Activated CD4-positive, alpha-beta T cell treated with anti-CD3 and anti-CD28 coated beads, Interleukin-2, amount 50 U/mL, for 4 hours (primary cell): ENCODE data around the gene KATNAL2.

ENCODE experiments used
- DNase-seq, 2 experiments: peaks; one replicate each; pipeline ENCODE4 v3.0.0-alpha.2; 2020

The KATNAL2 gene

DNA sequence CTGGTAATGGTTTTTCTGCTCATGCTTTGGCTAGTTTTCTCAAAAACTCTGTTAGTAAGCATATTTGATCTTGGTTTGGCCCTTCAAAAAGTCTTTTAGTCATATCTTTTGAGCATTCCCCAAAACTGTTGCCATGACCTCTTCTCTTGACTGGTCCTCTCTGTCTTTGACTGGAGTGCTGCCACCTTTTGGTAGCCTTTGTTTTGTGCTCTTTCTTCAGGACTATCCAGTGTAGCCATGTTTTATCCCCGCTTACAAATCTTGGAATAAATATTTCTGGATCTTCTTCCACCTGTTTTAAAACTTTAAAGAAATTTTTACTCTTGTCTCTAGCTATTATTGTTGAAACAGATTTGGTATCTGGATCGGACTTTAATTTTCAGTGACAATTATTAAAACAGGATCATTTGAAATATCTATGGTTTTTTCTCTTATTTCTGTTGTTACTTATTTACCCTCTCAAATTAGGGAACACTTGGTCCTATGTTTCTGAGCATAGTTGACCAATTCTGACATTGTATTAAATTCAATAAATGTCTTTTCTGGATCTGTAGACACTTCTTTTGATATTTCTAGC is 119.0 kb downstream of the KATNAL2 start:
- DNase-seq = no peak

DNA sequence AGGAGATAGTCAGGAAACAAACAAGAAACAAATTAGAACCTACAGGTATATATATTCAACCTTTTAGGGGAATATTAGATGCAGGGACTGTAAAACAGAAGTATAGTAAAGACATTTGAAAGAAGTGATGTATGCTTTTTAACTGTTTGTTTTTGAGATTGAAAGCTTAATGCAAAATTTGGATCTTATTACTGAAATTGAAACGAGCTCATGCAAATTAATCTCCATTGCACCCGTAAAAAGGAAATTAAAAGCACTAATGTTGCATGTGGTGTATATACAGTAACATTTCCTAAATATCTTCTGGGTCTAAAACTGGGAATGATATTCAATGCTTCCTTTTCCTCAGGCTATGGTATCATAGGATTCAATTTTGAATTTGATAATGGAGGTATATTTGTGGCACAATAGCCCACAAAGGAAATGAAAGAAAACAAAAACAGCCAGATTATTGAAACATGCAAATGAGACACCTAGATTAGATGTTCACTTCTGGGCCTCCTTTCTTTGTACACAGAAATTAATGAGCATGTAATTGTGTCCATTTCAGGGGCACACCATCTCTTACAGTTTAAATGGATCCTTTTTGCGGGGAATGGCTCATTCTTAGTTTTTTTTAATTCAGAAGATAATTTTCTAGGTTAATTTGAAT is 119.7 kb downstream of the KATNAL2 start:
- no peak for DNase-seq

DNA sequence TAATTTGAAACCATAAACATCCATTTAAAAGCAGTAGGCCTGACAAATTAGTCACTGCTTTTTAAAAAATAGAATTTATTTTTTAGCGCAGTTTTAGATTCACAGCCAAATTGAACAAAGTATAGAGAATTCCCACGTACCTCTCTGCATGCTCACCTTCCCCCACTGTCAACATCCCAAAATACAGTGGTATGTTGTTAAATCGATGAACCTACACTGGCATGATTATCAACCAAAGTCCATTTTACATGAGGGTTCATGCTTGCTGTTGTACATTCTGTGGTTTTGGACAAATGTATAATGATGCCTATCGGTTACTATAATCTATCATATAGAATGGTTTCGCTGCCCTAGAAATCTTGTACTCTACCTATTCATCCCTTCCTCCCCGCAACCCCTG is 123.6 kb downstream of the KATNAL2 start:
- no peak for DNase-seq

DNA sequence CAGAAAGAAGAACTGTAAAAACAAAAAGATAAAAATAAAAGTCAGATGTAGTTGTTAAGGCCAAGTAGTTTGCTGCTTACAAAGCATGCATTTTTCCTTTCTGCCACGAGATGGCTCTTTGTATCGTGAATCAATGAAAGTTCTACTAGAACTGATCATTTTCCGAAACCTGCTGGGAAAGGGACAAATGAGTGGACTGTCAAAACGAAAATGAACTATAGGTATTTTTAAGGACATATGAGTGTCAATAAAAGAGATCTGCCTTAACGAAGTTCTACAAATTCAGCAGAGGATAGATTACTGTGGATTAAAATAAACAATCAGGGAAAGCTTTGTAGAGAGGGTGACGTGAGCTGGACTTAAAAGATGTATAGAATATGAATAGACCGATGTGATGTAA is 133.1 kb downstream of the KATNAL2 start:
- DNase-seq = no peak

DNA sequence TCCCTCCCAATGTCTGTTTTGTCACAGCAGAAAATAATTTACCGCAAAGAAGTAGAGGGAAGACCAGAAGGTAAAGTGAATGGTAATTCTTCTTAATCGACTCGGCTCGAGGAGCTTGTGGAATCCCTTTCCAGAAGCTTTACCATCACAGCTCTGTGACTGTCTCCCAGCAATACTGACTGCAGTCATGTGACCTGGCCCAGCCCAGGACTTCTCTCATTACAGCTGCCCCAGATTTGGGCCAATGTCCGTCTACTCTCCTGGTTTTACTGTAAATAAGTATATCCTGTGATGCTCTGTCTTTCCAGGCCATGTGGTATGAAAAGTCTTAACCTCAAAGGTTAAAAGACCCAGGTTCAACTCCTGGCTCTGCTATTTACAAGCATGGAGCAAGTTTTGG is 137.0 kb downstream of the KATNAL2 start:
- DNase-seq = no peak

DNA sequence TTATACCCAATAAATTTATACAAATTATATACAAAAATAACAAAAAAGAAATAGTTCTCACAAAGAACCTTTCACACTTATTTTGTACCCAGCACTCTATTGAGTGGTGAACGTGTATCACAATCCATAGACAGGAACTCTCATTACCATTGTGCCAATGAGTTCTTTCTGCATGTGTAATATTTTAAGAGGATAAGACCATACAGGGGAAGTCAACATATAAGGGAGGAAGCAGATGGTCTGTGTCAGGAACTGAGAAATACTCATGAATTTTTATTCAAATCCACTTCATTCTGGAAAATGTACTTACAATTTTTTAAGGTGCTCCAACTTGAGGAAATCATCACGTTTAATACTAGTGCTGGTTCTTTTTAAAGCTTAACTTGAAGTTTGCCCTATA is 145.1 kb downstream of the KATNAL2 start:
- DNase-seq = no peak

DNA sequence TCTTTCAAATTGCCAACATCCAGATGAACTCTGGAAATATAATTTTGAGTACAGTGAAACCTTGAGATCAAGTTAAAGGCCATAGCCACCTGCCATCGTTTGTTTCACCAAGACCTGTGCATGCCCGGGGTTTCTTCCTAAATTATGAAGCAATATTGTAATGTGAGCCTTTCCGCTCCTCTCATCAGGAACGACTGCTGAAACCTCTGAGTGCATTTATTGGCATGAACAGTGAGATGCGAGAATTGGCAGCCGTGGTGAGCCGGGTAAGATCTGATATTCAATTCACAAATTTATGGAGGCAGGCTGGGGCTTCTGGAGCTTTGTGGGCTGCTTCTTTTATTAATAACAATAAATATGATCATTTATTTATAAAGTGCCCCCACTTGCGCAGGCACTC is 145.7 kb downstream of the KATNAL2 start:
- DNase-seq = no peak

DNA sequence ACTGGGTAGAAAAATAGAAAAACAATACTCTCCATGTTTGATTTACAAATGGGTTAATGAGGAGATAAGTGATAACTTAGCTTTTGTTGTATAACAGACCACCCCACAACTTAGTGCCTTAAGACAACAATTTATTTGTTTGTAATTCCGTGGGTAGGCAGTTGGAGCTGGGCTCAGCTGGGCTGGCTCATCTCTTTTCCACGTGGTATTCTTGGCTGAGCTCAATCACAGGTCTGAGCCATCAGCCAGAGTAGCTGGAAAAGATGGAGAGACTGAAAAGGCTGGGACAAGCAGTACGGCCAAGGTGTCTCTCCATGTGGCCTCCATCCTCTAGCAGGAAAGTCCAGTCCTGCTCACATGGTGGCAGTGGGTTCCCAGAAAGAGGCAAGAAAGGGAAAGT is 150.2 kb downstream of the KATNAL2 start:
- DNase-seq = no peak

DNA sequence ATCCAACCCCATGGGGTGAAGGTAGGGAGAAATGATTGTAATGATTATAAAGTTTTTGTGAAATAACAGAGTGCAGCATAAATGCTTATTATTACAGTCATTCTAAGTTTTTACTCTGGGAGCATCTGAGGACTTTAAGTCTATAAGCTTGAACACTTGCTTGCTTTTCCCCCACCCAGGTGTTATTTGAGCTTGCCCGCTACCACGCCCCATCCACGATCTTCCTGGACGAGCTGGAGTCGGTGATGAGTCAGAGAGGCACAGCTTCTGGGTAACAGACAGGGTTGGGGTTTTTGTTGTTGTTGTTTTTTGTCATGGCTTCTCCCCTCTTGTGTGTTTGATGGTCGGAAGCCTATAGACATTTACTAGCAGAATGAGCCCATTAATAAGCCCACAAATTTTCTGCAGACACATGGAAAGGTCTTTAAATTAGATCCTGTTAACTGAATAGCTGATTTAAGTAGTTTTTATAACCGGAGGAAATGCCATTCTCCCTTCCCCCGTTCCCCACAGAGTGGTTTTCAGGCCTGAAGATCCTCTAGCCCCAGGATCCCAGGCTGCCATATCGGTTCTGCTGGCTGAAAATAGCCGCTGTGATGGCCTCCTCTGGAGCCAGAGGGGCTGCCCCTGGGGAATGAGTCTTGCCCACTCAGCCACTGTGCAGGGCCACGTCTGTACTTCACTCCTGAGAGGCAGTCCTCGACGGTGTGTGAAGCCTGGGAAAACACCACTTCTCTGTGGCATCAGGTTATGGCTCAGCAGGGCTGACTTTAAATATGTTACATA is 157.9 kb downstream of the KATNAL2 start:
- DNase-seq = no peak

DNA sequence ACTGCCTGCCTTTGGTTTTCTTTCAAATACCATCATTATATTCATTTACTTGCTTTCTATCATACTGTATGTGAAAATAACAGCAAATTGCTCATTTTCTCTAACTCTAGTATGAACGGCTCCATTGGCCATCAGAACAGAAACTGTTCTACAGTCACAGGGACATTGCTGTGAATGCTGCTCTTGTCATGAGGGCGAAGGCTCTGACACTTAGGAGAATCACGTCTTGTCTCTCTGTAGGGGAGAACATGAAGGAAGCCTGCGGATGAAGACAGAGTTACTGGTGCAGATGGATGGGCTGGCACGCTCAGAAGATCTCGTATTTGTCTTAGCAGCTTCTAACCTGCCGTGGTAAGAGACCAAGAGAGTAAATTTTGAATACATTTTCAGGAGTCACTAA is 159.7 kb downstream of the KATNAL2 start:
- no peak for DNase-seq

DNA sequence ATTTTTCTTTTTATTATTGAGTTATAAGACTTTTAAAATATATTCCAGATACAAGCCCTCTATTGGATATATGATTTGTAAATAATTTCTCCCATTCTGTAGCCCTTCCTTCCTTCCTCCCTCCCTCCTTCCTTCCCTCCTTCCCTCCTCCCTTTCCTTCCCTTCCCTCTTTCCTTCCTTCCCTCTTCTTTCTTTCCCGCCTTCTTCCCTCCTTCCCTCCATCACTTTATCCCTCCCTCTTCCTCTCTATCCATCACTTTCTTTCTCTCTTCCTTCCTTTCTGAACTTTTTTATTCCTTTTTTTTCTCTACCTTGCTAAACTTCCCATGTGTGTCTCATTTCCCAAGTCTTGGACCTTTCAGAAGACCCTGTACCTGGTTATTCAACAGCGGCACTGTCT is 163.5 kb downstream of the KATNAL2 start:
- DNase-seq = no peak

DNA sequence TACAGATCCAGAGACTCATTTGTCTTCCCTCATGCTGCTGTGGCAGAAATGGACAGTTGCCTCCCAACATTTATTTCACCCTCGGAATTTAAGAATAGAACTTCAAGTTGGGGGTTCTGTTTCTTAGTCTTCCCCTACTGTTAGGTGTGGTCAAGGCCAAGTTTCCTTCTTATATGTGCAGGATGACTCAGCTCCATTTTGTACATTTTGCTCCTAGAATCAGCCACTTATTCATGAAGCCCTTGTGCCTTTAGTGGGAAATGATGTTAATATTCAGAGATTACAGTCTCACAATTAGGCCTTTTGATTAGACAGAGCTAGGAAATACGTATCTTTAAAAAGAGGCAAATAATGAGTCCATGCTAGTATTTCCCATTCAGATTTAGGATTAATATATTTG is 164.2 kb downstream of the KATNAL2 start:
- no peak for DNase-seq

DNA sequence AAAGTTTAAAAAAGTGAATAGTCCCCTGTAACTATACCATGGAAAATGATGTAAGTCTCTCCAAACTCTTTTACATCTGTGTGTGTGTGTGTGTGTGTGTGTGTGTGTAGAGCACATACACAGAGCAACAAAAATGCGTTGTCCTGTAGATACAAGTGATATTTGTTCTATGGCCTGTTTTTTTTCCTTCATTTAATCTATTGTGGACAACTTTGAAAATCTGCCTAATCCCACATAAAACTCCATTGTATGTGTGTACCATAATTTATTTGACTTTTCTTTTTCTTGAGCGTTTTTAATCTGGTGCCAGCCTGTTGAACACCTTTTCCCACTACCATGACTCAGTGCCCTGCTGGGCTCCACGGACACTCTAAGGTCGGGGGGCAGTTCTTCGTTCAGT is 170.3 kb downstream of the KATNAL2 start:
- no peak for DNase-seq

DNA sequence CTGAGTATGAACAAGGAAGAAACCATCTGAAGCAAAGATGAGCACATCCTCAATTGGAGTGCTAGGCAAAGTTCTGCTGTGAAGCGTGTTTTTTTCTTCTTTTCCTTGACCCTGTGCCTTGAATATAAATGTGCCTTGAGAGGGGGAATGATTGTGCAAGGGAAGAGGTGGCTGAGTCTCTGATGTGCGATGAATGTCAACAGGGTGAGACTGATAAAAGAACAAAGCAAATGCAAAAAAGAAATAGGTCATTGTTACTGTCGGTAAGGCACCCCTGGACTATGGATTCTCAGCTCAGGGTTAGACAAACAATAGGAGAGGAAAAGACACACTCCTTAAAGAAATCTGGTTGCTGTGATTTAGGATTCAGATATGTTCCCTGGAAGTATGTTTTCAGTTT is 178.4 kb downstream of the KATNAL2 start:
- DNase-seq = no peak

DNA sequence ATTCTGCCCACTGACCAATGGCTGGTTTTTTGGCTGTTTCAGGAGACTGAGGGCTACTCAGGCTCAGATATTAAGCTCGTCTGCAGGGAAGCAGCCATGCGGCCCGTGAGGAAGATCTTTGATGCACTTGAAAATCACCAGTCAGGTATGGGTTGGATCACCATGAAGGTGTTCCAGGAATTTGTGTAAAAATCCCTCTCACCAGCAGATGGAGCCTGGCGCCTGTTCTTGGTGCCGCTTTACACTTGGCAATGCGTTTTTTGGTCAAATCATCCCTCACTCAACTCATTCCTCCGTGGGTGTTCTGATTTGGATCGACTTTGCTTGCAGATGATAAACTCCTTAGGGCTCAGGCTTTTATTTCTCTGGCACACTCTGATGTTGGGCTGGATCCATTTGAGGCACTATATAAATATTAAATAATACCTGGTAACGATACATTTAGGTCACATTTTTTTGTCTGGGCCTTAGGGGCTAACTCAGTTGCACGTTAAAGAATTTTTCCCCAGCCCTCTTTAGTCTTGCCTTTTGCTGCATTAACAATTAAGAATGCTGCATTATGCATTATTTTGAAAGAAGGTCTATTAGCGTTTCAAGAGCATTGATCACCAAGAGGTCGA is 182.9 kb downstream of the KATNAL2 start:
- peak; percentile 52 to 53 for DNase-seq

DNA sequence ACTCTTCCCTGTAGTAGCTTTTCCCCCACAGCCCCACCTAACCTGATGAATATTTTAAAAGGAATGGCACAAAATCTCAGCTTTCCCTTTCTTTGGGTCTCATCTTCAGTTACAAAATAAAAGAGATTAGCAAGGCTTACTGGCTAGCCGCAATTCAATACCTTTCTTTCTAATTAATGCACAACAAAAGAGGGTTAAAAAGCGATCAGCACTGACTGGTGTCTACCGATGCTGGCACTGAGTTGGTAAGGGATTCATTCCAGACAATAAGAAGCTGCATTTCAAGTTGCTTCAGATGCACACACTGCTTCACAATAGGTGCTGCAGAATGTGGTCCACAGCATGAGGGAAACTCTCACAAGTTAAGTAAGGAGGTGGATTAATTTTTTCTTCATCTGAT is 191.0 kb downstream of the KATNAL2 start:
- DNase-seq = no peak

DNA sequence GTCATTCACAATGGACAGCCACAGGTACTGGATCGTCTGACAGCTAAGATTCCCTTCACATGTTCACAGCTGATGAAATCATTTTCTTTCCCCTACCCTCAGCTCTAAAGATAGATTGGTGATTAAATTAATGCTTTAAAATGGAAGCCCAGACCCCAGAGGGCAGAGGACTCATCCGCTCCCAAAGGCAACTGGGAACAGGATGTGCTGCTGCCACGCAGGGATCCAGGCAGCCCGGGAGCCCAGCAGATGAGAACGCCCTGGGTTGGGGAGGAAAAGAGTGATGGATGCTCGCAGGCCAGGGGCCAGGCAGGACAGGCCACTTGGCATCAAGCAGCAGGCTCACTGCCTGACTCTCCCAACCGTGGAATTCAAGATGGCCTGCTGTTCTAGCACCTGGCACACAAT is 191.6 kb downstream of the KATNAL2 start:
- no peak for DNase-seq

DNA sequence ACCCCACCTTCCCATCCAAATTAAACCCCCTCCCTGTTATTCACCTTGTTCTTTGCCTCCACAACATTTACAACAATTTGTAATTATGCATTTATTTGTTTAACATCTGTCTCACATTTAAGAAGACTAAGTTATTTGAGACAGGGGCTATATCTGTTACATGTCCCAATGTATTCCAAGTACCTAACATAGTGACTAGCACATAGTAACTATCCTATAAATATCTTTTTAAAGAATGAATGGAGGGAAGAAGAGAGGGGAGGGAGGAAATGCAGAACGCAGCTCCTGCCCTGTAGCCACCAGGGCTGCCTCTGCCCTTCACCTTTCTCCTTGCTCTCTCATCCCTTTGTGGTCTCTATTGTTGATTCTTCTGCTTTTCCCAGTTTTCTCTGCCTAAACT is 192.3 kb downstream of the KATNAL2 start:
- no peak for DNase-seq

DNA sequence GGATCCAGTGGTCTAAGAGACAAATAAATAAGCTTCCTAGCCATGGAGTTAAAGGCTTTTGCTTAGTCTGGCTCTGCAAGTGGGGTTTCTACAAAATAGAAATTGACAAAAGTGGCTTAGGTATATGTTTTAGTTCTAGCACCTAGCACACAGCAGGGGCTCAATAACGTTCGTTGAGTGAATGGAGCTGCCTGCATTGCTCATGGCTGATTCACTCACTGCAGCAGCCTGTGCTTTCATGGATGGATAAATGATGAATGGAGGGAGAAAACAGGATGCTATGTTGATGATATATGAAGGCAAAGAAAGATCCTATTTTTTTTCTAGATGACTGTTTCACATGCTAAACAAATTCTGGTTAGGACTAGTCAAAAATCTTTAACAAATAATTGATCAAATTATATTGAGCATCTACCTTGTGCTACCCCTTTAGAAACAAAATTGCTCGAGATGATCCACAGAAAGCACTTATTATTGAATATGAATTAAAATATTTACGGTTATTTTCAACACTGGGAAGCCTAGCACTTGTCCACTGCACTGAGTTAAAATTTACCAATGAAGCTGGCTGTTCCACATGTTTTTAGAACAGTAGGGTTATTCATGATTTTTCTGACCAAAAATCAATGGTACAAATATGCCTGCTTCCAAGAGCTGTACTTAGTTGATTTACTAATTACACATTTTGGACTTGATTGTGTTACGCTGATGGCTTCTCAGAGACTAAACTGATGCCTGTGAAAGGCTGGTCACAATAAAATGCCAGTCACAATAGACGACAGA is 193.3 kb downstream of the KATNAL2 start:
- no peak for DNase-seq

DNA sequence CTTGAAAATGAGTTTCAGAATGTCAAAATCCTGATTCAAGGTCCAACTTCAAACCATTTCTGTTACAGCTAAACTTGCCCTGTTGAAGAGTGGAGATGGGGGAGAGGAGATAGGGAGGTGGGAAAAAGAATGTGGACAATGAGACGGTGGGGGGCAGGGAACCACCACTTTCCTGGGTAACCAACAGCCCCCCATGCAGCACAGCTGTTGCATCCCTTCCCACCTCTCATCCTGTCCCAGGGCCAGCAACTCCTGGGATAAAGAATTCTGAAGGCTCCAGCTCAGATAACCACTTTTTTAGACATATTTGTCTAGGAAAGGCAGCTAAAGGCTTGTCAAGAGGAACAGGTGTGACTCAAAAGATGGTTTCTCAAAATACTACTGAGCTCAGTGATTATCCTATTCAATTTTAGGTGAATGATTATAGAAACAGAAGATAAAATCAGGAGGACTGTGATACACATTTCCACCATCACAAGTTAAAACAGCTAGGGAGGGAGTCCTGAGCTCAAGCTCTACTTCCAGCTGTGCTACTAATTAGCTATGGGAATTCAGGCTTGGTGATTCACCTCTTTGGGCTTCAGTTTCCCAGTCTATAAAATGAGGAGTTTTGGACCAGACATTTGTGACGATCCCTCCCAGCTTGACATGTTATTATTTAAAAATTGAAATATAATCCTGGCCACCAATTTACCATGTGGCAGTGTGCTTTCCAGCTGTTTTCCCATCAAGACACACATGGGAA is 196.6 kb downstream of the KATNAL2 start:
- no peak for DNase-seq

DNA sequence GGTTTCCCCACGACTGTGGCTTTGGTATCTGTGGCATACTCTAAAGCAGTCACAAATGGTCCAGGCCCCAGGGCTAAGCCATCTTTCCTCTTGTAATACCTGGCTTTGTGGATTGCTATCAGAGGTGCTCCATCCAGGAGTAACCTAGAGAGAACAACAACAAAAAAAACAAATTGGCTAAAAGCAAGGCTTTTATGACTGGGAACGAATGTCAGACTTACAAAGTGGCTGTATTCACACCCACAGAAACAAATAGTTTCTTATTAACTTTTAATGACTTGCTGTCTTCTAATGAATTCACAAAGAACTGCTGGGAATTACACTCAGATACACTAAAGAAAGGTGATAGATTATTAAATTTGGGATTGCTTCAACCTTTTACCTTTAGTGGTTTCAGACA is 197.8 kb downstream of the KATNAL2 start:
- no peak for DNase-seq

DNA sequence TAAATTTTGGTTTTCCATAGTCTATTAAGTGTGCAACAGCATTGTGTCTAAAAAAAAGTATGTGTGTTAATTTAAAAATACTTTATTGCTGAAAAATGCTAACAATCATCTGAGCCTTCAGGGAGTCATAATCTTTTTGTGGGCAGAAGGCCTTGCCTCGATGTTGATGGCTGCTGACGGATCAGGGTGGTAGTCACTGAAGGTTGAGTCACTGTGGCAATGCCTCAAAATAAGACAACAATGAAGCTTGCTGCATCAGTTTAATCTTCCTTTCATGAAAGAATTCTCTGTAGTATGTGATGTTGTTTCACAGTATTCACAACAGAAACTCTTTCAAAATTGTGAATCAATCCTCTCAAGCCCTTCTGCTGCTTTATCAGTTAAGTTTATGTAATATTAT is 201.6 kb downstream of the KATNAL2 start:
- DNase-seq = no peak
